Omental fat pad (tissue), 4 donors: Measurements from ENCODE around the gene UGT1A8. TPM values are rescaled to one million over a fixed set of nuclear protein-coding genes. Genes with fewer than 3 reads are reported as not detected.
"Not testable (repeated sequence)": the region's sequence is repeated elsewhere in the genome, so short reads cannot be mapped to it uniquely, and the experiment has no call there.

ENCODE experiments used
- ATAC-seq: fragments of 150-250 bp; one replicate; pipeline ENCODE4 v1.9.1; 2016; ENCODE audit warnings: mild to moderate bottlenecking, moderate library complexity; ENCODE audit not compliant: low FRiP score
- DNase-seq: peaks from one replicate; pipeline ENCODE4 v3.0.0-alpha.2; 2019; ENCODE audit warnings: low spot score
- CTCF ChIP-seq, 3 donors: fragments of 450-650 bp; IDR thresholded peaks; one replicate each; pipeline ENCODE4 v1.5.1; 2016 to 2017; ENCODE audit warnings: antibody characterized with exemption in 3 of 3, mild to moderate bottlenecking in 3 of 3, moderate library complexity in 2 of 3
- total RNA-seq, 4 donors: library from RNA; depleted of rRNA; stranded (reverse); fragments of >200 nt; gene quantifications; one replicate each; pipeline ENCODE4 v1.1.0, GENCODE V29; 2016

The UGT1A8 gene
- total RNA-seq, 4 donors from 2014 or later, result not detected

GRCh38 chr2:233643128-233643527, 25.7 kb downstream of the UGT1A8 start:
- no peak for TF ChIP-seq CTCF (IDR thresholded peaks at IDR 0.05)
- ATAC-seq (no peak), DNase-seq (no peak)

- not testable (repeated sequence) for ATAC-seq, DNase-seq
Observed at GRCh38 chr2:233646033-233646432, 28.6 kb downstream of the UGT1A8 start.

GRCh38 chr2:233650981-233651380, 33.5 kb downstream of the UGT1A8 start:
- no peak for TF ChIP-seq CTCF (IDR thresholded peaks at IDR 0.05)
- no peak for ATAC-seq
- DNase-seq, result no peak

GRCh38 chr2:233651430-233651829, 34.0 kb downstream of the UGT1A8 start:
- DNase-seq, result no peak
- no peak for TF ChIP-seq CTCF (IDR thresholded peaks at IDR 0.05)
- no peak for ATAC-seq

- ATAC-seq, result no peak
Observed at GRCh38 chr2:233654501-233654900, 37.1 kb downstream of the UGT1A8 start.

GRCh38 chr2:233655043-233655442, 37.6 kb downstream of the UGT1A8 start:
- no peak for DNase-seq
- no peak for TF ChIP-seq CTCF (IDR thresholded peaks at IDR 0.05)
- no peak for ATAC-seq

More at GRCh38 chr2:233654501-233654900, 37.1 kb downstream of the UGT1A8 start:
- no peak for TF ChIP-seq CTCF (IDR thresholded peaks at IDR 0.05)
- no peak for DNase-seq

- not testable (repeated sequence) for DNase-seq, ATAC-seq
Observed at GRCh38 chr2:233655943-233656342, 38.5 kb downstream of the UGT1A8 start.

GRCh38 chr2:233656443-233656842, 39.0 kb downstream of the UGT1A8 start:
- ATAC-seq (no peak), DNase-seq (no peak)
- no peak for TF ChIP-seq CTCF (IDR thresholded peaks at IDR 0.05)
